Measurements from ENCODE around the gene ST3GAL4.

Gene ST3GAL4

GRCh38 chr11:126331286-126331685 lies 24.2 kb upstream of the ST3GAL4 start:
- no peak for TF ChIP-seq CTCF (conservative IDR thresholded peaks at IDR 0.05)
- no peak overlapping the region for H3K27ac ChIP-seq

- no peak for TF ChIP-seq CTCF (conservative IDR thresholded peaks at IDR 0.05)
- H3K27ac ChIP-seq = no peak overlapping the region
These were observed 23.2 kb upstream of the ST3GAL4 start for GRCh38 chr11:126332221-126332711.

- no peak for TF ChIP-seq CTCF (conservative IDR thresholded peaks at IDR 0.05)
- H3K27ac ChIP-seq = no peak overlapping the region
These were observed 22.3 kb upstream of the ST3GAL4 start for GRCh38 chr11:126333142-126333541.

GRCh38 chr11:126334659-126335462 lies 20.6 kb upstream of the ST3GAL4 start:
- no peak overlapping the region for H3K27ac ChIP-seq
- no peak for TF ChIP-seq CTCF (conservative IDR thresholded peaks at IDR 0.05)

- no peak overlapping the region for H3K27ac ChIP-seq
- no peak for TF ChIP-seq CTCF (conservative IDR thresholded peaks at IDR 0.05)
These were observed 20.1 kb upstream of the ST3GAL4 start for GRCh38 chr11:126335463-126335760.

GRCh38 chr11:126336138-126336541 lies 19.3 kb upstream of the ST3GAL4 start:
- no peak for TF ChIP-seq CTCF (conservative IDR thresholded peaks at IDR 0.05)
- H3K27ac ChIP-seq = no peak overlapping the region

GRCh38 chr11:126336671-126337101 lies 18.8 kb upstream of the ST3GAL4 start:
- no peak overlapping the region for H3K27ac ChIP-seq
- TF ChIP-seq CTCF (conservative IDR thresholded peaks at IDR 0.05) = no peak
